ENCODE data around the gene APOA4.

DNA sequence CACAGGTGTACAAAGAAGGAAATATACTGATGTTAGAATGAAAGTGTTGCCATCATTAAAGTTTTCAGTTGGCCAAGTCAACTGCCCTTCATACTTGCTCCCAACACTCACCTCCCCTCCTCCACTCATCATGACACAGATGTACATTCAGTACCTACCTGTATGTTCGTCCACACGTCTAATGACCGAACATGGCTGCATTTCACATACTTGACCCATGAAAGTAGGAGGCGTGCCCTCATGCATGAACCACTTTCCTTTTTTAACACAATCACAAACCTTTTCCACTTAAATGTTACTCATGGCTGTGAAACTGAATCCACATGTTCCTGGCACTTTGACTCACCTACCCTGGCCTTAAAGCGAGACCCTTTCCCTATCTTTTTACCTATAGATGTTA is 47.1 kb downstream of the APOA4 start:
- TF ChIP-seq POLR2A (IDR thresholded peaks at IDR 0.05; ENCODE audit: low read depth, low read length) (no peak), MAX (IDR thresholded peaks at IDR 0.05; ENCODE audit: insufficient read depth, insufficient read length) (no peak)
- TF ChIP-seq, protein P1, sequence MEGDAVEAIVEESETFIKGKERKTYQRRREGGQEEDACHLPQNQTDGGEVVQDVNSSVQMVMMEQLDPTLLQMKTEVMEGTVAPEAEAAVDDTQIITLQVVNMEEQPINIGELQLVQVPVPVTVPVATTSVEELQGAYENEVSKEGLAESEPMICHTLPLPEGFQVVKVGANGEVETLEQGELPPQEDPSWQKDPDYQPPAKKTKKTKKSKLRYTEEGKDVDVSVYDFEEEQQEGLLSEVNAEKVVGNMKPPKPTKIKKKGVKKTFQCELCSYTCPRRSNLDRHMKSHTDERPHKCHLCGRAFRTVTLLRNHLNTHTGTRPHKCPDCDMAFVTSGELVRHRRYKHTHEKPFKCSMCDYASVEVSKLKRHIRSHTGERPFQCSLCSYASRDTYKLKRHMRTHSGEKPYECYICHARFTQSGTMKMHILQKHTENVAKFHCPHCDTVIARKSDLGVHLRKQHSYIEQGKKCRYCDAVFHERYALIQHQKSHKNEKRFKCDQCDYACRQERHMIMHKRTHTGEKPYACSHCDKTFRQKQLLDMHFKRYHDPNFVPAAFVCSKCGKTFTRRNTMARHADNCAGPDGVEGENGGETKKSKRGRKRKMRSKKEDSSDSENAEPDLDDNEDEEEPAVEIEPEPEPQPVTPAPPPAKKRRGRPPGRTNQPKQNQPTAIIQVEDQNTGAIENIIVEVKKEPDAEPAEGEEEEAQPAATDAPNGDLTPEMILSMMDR (IDR thresholded peaks at IDR 0.05; ENCODE audit: extremely low read depth in 1 of 2, insufficient read depth in 1 of 2, low read depth in 1 of 2, low read length in 2 of 2) = no peak
